HEK293 (cell line): ENCODE measurements around the gene BCL2L13.
A peak's percentile ranks its signal among the peaks of the same experiment; 100 is the strongest.

Source experiments
- ZBTB8A ChIP-seq: fragments of 450-650 bp; formaldehyde crosslinking; IDR thresholded peaks from 2 replicates; pipeline ENCODE4 v1.5.1; 2016; ENCODE audit warnings: missing biosample characterization, missing genetic modification characterization
- ZNF184 ChIP-seq: fragments of 450-650 bp; IDR thresholded peaks from 2 replicates; pipeline ENCODE4 v1.5.1; 2018; ENCODE audit warnings: missing biosample characterization, mild to moderate bottlenecking, missing genetic modification characterization
- ZNF19 ChIP-seq: fragments of 450-650 bp; formaldehyde crosslinking; IDR thresholded peaks from 2 replicates; pipeline ENCODE4; 2016; ENCODE audit warnings: missing biosample characterization, missing genetic modification characterization, low read depth
- ZNF274 ChIP-seq, 2 experiments: fragments of 200-500 bp in 1 of 2; fragments of 450-650 bp in 1 of 2; sonication (Bioruptor generic) in 1 of 2; formaldehyde crosslinking in 1 of 2; IDR thresholded peaks; 2 replicates each; pipeline versions ENCODE4 v1.5.1 to v1.6.1; 2014 to 2016; ENCODE audit warnings: borderline replicate concordance in 1 of 2, inconsistent platforms in 1 of 2, low read length in 1 of 2, missing biosample characterization in 1 of 2, missing genetic modification characterization in 1 of 2
- ZNF792 ChIP-seq: fragments of 450-650 bp; formaldehyde crosslinking; IDR thresholded peaks from 2 replicates; pipeline ENCODE4 v1.5.1; 2016; ENCODE audit warnings: missing biosample characterization, missing genetic modification characterization
- TF ChIP-seq, protein P1 (sequence below): fragments of 450-650 bp; formaldehyde crosslinking; IDR thresholded peaks from 2 replicates; pipeline ENCODE4 v1.5.1; 2016; ENCODE audit warnings: missing biosample characterization, missing genetic modification characterization
- TF ChIP-seq, protein P2 (sequence below): fragments of 450-650 bp; formaldehyde crosslinking; IDR thresholded peaks from 2 replicates; pipeline ENCODE4 v1.5.1; 2016; ENCODE audit warnings: missing biosample characterization, missing genetic modification characterization, low read depth
- TF ChIP-seq, protein P3 (sequence below): sonication (generic); formaldehyde crosslinking; IDR thresholded peaks from 2 replicates; pipeline ENCODE4 v1.8.1; 2022; ENCODE audit warnings: mild to moderate bottlenecking, moderate library complexity, missing genetic modification reagents
- TF ChIP-seq, protein P4 (sequence below): fragments of 450-650 bp; formaldehyde crosslinking; optimal IDR thresholded peaks from 2 replicates; pipeline ENCODE3; 2016; ENCODE audit warnings: missing biosample characterization, mild to moderate bottlenecking, missing genetic modification characterization

DNA sequence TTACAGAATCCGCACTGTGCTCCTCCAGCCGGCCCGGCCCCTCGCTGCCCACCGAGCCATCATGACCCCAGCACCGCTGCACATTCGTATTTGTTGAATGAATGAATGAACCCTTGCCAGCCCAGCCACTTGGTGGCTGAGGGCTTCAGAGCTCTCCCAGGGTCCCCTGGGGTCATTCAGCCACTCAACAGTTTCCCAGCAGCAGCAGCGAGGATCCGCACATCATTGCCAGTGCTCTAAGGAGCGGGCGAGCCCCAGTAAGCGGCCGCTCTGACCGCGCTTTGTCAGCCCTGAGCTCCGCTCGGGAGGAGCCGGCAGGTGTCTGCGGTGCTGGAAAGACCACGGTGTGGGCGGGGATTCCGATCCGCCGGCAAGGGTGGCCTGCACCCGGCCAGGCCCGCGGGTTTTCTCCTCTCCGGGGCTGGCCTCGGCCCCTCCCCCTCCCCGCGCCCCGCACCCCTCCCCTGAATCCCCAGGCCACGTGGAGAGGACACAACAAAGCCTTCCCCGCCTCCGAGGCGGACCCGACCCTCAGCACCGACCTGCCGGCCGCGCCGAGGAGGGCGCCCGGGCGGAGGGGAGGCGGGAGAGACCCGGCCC, 135.1 kb downstream of the BCL2L13 start:
- TF ChIP-seq, protein P1, sequence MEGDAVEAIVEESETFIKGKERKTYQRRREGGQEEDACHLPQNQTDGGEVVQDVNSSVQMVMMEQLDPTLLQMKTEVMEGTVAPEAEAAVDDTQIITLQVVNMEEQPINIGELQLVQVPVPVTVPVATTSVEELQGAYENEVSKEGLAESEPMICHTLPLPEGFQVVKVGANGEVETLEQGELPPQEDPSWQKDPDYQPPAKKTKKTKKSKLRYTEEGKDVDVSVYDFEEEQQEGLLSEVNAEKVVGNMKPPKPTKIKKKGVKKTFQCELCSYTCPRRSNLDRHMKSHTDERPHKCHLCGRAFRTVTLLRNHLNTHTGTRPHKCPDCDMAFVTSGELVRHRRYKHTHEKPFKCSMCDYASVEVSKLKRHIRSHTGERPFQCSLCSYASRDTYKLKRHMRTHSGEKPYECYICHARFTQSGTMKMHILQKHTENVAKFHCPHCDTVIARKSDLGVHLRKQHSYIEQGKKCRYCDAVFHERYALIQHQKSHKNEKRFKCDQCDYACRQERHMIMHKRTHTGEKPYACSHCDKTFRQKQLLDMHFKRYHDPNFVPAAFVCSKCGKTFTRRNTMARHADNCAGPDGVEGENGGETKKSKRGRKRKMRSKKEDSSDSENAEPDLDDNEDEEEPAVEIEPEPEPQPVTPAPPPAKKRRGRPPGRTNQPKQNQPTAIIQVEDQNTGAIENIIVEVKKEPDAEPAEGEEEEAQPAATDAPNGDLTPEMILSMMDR (tag by site-specific recombination), result no peak
- TF ChIP-seq ZNF19 (tag by site-specific recombination), result no peak
- TF ChIP-seq, protein P2, sequence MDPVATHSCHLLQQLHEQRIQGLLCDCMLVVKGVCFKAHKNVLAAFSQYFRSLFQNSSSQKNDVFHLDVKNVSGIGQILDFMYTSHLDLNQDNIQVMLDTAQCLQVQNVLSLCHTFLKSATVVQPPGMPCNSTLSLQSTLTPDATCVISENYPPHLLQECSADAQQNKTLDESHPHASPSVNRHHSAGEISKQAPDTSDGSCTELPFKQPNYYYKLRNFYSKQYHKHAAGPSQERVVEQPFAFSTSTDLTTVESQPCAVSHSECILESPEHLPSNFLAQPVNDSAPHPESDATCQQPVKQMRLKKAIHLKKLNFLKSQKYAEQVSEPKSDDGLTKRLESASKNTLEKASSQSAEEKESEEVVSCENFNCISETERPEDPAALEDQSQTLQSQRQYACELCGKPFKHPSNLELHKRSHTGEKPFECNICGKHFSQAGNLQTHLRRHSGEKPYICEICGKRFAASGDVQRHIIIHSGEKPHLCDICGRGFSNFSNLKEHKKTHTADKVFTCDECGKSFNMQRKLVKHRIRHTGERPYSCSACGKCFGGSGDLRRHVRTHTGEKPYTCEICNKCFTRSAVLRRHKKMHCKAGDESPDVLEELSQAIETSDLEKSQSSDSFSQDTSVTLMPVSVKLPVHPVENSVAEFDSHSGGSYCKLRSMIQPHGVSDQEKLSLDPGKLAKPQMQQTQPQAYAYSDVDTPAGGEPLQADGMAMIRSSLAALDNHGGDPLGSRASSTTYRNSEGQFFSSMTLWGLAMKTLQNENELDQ (tag by site-specific recombination), result no peak
- TF ChIP-seq, protein P3, sequence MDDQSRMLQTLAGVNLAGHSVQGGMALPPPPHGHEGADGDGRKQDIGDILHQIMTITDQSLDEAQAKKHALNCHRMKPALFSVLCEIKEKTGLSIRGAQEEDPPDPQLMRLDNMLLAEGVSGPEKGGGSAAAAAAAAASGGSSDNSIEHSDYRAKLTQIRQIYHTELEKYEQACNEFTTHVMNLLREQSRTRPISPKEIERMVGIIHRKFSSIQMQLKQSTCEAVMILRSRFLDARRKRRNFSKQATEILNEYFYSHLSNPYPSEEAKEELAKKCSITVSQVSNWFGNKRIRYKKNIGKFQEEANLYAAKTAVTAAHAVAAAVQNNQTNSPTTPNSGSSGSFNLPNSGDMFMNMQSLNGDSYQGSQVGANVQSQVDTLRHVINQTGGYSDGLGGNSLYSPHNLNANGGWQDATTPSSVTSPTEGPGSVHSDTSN (CRISPR knock-in tag), result no peak; the same call in 1 of the 2 replicates
- no peak for TF ChIP-seq ZBTB8A
- TF ChIP-seq ZNF792 (tag by site-specific recombination), result no peak
- TF ChIP-seq ZNF274 (IDR thresholded peaks at IDR 0.05; ENCODE audit: low read length), result no peak
- TF ChIP-seq ZNF274 (tag by site-specific recombination; IDR thresholded peaks at IDR 0.05; ENCODE audit: borderline replicate concordance), result no peak
- TF ChIP-seq, protein P4, sequence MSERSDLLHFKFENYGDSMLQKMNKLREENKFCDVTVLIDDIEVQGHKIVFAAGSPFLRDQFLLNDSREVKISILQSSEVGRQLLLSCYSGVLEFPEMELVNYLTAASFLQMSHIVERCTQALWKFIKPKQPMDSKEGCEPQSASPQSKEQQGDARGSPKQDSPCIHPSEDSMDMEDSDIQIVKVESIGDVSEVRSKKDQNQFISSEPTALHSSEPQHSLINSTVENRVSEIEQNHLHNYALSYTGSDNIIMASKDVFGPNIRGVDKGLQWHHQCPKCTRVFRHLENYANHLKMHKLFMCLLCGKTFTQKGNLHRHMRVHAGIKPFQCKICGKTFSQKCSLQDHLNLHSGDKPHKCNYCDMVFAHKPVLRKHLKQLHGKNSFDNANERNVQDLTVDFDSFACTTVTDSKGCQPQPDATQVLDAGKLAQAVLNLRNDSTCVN (tag by site-specific recombination), result peak; percentile 48
- no peak for TF ChIP-seq ZNF184 (tag by site-specific recombination)
